ENCODE data around the gene LRRC4C.

DNA sequence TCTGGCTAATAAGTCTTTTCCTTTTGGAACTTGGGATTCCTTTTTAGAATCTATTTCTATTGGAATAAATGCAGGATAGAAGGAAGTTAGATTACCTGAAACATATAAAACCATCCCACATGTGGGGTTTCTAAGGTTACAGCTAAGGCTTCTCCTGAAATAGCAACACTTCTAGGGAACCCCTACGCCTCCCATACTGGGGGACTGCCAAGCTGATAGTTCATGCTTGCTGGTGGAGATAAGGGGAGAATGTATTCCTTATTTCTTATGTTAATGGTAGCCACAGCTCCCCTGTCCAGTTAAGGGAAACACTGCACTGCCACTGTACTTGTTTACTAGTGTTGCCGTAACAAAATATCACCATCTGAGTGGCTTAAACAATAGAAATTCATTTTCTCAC, 1189.6 kb downstream of the LRRC4C start:
- TF ChIP-seq TAF1 (IDR thresholded peaks at IDR 0.05; ENCODE audit: low read depth, low read length) (no peak), POLR2A (IDR thresholded peaks at IDR 0.05; ENCODE audit: low read depth, low read length) (no peak)

All from GM12891 (cell line).